Hematopoietic multipotent progenitor cell treated with erythropoietin and hydrocortisone succinate and interleukin-3 and kit ligand, for 8 days (in vitro differentiated cells): ENCODE data around the gene ZFHX3.

Experiments used
- DNase-seq: peaks from one replicate; pipeline ENCODE4 v3.0.0-alpha.2; 2015

The ZFHX3 gene

GRCh38 chr16:72785886-72786285, 262.0 kb downstream of the ZFHX3 start:
- no peak for DNase-seq

- DNase-seq, result no peak
These were observed 262.8 kb downstream of the ZFHX3 start for GRCh38 chr16:72785171-72785570.

DNA sequence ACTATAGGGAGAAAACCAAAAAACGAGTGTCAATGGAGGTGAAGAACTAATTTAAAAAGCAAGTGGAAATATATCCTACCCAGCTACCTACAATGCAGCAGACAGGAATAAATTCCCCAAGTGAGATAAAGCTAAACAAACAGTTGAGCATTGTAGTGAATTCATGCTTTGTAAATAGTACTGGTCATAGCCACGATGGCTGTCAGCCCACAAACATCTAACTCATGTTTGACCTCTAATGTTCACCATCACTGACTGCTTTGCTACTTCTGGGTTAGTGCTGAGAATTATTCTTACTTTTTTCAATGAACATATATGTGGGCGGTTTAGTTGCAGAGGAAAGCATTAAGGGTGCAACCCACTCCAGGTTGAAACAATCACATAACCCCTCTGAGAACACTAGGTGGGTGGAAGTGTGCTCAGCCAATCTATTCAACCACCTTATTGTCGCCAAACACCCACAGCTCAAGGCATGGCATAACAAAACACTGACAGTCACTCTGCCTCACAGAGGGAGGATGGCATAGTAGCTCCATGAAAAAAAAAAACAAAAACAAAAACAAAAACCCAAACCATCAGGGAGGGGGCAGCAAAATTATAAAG, 264.1 kb downstream of the ZFHX3 start:
- DNase-seq, result no peak

- DNase-seq, result no peak
These were observed 278.1 kb downstream of the ZFHX3 start for GRCh38 chr16:72769876-72770275.

DNA sequence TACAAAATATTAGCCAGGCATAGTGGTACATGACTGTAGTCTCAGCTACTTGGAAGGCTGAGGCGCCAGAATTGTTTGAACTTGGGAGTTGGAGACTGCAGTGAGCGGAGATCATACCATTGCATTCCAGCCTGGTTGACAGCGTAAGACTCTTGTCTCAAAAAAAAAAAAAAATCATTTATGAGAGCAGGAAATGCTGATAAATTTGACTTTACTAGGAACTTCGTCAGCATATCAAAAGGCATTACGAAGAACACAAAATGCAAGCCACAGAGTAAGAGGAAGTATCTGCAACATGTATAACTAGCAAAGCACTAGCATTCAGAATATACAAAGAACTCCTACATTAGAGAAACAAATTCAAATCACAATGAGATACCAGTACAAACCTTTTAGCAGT, 279.3 kb downstream of the ZFHX3 start:
- DNase-seq, result no peak

GRCh38 chr16:72766506-72766905, 281.4 kb downstream of the ZFHX3 start:
- no peak for DNase-seq

- no peak for DNase-seq
These were observed 283.8 kb downstream of the ZFHX3 start for GRCh38 chr16:72764015-72764654.

DNA sequence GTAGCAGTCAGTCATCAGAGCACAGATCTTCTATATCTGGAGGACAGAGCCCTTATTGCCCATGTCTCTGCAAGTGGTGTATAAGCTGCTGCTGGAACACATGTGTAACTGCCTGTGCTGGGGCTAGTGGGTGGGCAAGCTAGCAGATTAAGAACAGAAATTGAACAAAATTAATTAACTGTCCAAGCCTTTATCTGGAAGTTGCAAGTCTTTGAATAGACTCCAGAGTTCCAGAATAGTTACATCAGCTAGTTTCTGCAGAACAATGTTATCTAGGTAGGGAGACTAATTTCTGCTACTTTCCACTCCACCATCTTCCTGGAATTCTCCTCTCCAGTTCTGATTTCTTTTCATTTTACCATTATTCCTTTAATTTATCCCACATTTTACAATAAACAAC, 287.3 kb downstream of the ZFHX3 start:
- DNase-seq, result no peak

- no peak for DNase-seq
These were observed 294.0 kb downstream of the ZFHX3 start for GRCh38 chr16:72753881-72754280.

- no peak for DNase-seq
These were observed 295.8 kb downstream of the ZFHX3 start for GRCh38 chr16:72752004-72752695.

GRCh38 chr16:72751076-72751475, 296.9 kb downstream of the ZFHX3 start:
- DNase-seq, result no peak

DNA sequence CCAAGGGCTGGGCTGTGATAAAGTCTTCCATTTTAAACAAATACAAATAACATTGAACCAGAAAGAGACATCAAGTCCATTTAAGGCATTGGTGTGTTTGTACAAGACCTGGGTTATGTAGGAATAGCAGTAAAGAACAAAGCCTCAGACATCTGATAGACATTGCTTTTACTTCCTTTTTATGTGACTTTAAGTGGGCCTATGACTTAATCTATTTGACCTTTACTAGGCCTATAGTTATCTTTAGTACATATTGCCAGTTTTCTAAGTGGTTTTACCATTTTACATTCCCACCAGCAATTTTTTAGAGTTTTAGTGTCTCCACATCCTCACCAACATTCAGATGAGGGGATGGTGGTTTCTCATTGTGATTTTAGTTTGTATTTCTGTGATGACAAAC, 298.8 kb downstream of the ZFHX3 start:
- DNase-seq, result no peak

- no peak for DNase-seq
These were observed 303.7 kb downstream of the ZFHX3 start for GRCh38 chr16:72744076-72744793.

GRCh38 chr16:72743011-72743761, 304.7 kb downstream of the ZFHX3 start:
- DNase-seq, result no peak

GRCh38 chr16:72740347-72740746, 307.6 kb downstream of the ZFHX3 start:
- no peak for DNase-seq

DNA sequence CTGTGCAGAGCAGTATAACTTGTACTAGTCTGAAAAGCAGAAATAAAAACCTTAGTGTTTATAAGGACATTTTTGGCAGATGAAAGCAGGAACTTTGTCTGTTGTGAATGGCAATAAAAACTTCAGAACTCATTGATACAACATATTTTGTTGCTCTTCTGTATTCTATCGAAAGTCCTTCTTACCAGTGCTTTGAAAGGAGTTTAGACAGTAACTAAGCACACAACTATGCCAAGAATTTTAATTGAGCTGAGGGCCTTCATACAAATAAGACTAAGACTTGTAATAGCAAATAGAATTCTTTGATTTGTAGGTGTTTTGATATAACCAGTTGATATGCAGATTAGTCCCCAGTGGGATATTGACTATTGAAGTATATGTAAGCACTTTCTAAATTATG, 308.4 kb downstream of the ZFHX3 start:
- DNase-seq, result no peak

GRCh38 chr16:72736074-72736473, 311.9 kb downstream of the ZFHX3 start:
- DNase-seq, result no peak
